Stimulated activated CD8-positive, alpha-beta memory T cell treated with anti-CD3 and anti-CD28 coated beads, Interleukin-7, amount 100 ng/mL, for 1 hour (primary cell): ENCODE results near the gene STIM1.

Experiments
- DNase-seq, 2 donors: peaks; one replicate each; pipeline ENCODE4 v3.0.0-alpha.2; 2020; ENCODE audit warnings: low read depth in 2 of 2

The STIM1 gene

GRCh38 chr11:4068962-4069361 lies 213.5 kb downstream of the STIM1 start:
- no peak for DNase-seq

- DNase-seq, result no peak
Measured at GRCh38 chr11:4071325-4071724, 215.9 kb downstream of the STIM1 start.

- no peak for DNase-seq
Measured at GRCh38 chr11:4071914-4072313, 216.4 kb downstream of the STIM1 start.

GRCh38 chr11:4072668-4073285 lies 217.3 kb downstream of the STIM1 start:
- peak in 1 of 2 donors; percentile 17 for DNase-seq

- no peak for DNase-seq
Measured at GRCh38 chr11:4074266-4074665, 218.8 kb downstream of the STIM1 start.

- DNase-seq, result no peak
Measured at GRCh38 chr11:4076774-4077173, 221.3 kb downstream of the STIM1 start.

GRCh38 chr11:4083198-4083597 lies 227.7 kb downstream of the STIM1 start:
- DNase-seq, result no peak

GRCh38 chr11:4084406-4085125 lies 229.1 kb downstream of the STIM1 start:
- no peak for DNase-seq

GRCh38 chr11:4085575-4085974 lies 230.1 kb downstream of the STIM1 start:
- DNase-seq, result no peak

- no peak for DNase-seq
Measured at GRCh38 chr11:4086575-4087353, 231.3 kb downstream of the STIM1 start.

- DNase-seq, result no peak
Measured at GRCh38 chr11:4087551-4087950, 232.1 kb downstream of the STIM1 start.

GRCh38 chr11:4090258-4090657 lies 234.8 kb downstream of the STIM1 start:
- DNase-seq, result no peak

GRCh38 chr11:4092026-4092425 lies 236.6 kb downstream of the STIM1 start:
- DNase-seq, result no peak

- DNase-seq, result no peak
Measured at GRCh38 chr11:4093519-4094347, 238.3 kb downstream of the STIM1 start.

GRCh38 chr11:4094348-4095291 lies 239.2 kb downstream of the STIM1 start, which contains the start of gene RRM1:
Gene RRM1, plus strand, starts transcription at chr11:4094799. Its CDS starts 214 bp downstream, at chr11:4095013.
- peak; percentile 84 to 86 for DNase-seq

GRCh38 chr11:4095509-4096230 lies 240.2 kb downstream of the STIM1 start:
- no peak for DNase-seq

GRCh38 chr11:4098026-4098621 lies 242.7 kb downstream of the STIM1 start:
- DNase-seq, result no peak

GRCh38 chr11:4102711-4103110 lies 247.2 kb downstream of the STIM1 start:
- DNase-seq, result no peak

GRCh38 chr11:4103269-4103668 lies 247.8 kb downstream of the STIM1 start:
- no peak for DNase-seq

- DNase-seq, result no peak
Measured at GRCh38 chr11:4105916-4106315, 250.5 kb downstream of the STIM1 start.
